Measurements from ENCODE around the gene EIF4G3. TPM values are rescaled to one million over a fixed set of nuclear protein-coding genes. Genes with fewer than 3 reads are reported as not detected.
"Not testable (repeated sequence)": the region's sequence is repeated elsewhere in the genome, so short reads cannot be mapped to it uniquely, and the experiment has no call there.

The EIF4G3 gene
- total RNA-seq, 1 experiment from 2014 or later = 55.4 TPM

DNA sequence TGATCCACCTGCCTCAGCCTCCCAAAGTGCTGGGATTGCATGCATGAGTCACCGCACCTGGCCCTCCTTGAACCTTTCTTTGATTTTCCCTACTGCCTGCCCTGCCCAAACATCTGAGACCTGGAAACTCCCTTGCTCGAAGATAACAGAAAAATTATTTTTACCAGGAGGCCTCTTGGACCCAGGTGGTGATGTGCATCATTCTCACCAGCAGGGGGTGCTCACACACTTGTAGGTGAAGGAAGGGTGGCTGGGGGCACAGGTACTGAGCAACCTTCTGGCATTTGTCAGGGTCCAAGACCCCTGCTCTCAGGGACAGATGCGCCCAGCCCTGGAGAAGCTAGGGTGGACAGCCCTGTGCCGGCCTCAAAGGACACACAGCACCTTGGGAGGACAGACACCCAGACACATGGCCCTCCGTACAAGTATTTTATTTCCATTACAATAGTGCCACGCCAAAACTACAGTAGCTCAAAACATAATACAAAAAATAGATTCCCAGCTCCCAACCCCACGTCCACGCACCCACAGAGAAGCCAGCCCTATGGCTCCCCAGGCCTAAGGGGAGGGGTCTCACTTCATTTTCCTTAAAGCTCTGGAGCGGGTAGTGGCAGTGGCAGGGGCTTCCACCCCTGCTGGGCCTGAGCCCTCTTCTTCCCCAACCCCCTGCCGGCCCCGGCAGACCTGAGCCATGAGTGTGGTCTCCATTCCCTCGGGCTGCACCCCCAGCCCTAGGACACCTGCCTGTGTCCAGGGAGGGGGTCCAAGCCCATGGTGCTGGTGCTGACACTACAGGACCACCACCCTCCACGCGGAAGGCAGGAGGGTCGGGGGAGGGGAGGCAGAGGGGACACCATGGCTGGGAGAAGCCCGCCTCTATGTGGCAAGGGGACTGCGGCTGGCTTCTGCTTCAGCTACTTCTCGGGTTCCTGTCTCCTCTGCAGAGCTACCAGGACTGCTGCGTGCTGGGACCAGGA is 40.4 kb upstream of the EIF4G3 start:
- Histone ChIP-seq H3K9me3 (no peaks in the 10 kb centered on the region), H3K4me3 (ENCODE audit: low read depth, low read length) (no peak overlapping the region), H3K27me3 (replicated peaks; ENCODE audit: control insufficient read depth, insufficient read depth, low read length) (no peaks in the 10 kb centered on the region), H3K4me1 (no peaks in the 10 kb centered on the region), H3K36me3 (ENCODE audit: control insufficient read depth, insufficient read depth, low read length) (no peaks in the 10 kb centered on the region)
- Mint-ChIP-seq H3K4me1 (ENCODE audit: low read depth, unreplicated experiment) (peaks cover 6% of the 10 kb centered on the region), H3K27ac (ENCODE audit: unreplicated experiment) (no peak overlapping the region), H3K27me3 (ENCODE audit: insufficient read depth, unreplicated experiment) (no peaks in the 10 kb centered on the region), H3K9me3 (ENCODE audit: unreplicated experiment) (no peaks in the 10 kb centered on the region), H3K36me3 (ENCODE audit: insufficient read depth, unreplicated experiment) (peaks cover 5% of the 10 kb centered on the region), H3K4me3 (ENCODE audit: unreplicated experiment) (no peak overlapping the region)
- TF ChIP-seq CTCF (IDR thresholded peaks at IDR 0.05; ENCODE audit: insufficient read depth in 1 of 2, low read depth in 1 of 2, low read length in 1 of 2, severe bottlenecking in 1 of 2, unreplicated experiment in 1 of 2) = peak; percentile 68 to 71
- intact Hi-C loops (cut with micrococcal nuclease; ENCODE audit: unreplicated experiment) = loop anchor here (5.0 kb wide), 1 partner anchor 150 kb away; no protein-coding TSS in a partner anchor
- BruUV-seq (replicated peaks) = no TSS peak
- DNase-seq = peak; percentile 59 to 62
- CTCF ChIA-PET = interaction anchor here (0.6 to 1.3 kb wide), 4 partner anchors 48 to 221 kb away, joined by 3 to 7 read pairs (median 4); no protein-coding TSS in a partner anchor
- POLR2A ChIA-PET = no interaction called here

DNA sequence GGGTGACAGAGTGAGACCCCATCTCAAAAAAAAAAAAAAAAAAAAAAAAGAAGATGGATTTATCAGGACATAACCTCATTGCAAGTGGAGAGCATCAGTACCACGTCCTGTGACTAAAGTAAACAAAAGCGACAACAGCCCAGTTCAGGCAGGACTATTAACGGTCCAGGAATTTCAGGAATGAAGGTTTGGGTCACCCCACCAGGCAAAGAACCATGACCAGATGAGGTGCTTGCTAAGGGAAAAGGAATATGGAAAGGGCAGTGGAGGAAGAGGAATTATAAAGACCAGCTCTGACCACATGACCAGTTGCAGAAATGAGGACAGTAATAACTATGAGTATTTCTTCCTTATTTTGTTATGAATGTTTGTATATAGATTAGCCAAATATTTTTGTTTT is 35.4 kb upstream of the EIF4G3 start:
- ChIA-PET POLR2A (no interaction called here), CTCF (no interaction called here)
- Mint-ChIP-seq H3K4me1 (ENCODE audit: low read depth, unreplicated experiment) (peaks cover 6% of the 10 kb centered on the region), H3K4me3 (ENCODE audit: unreplicated experiment) (no peak overlapping the region), H3K36me3 (ENCODE audit: insufficient read depth, unreplicated experiment) (no peaks in the 10 kb centered on the region), H3K9me3 (ENCODE audit: unreplicated experiment) (no peaks in the 10 kb centered on the region), H3K27ac (ENCODE audit: unreplicated experiment) (no peak overlapping the region), H3K27me3 (ENCODE audit: insufficient read depth, unreplicated experiment) (no peaks in the 10 kb centered on the region)
- intact Hi-C loops (cut with micrococcal nuclease; ENCODE audit: unreplicated experiment) = no loop called here
- no peaks in the 10 kb centered on the region for H3K4me1 ChIP-seq
- H3K9me3 ChIP-seq = no peaks in the 10 kb centered on the region
- no peaks in the 10 kb centered on the region for H3K27me3 ChIP-seq (replicated peaks; ENCODE audit: control insufficient read depth, insufficient read depth, low read length)
- no peak for DNase-seq
- BruUV-seq (replicated peaks) = no TSS peak
- no peaks in the 10 kb centered on the region for H3K36me3 ChIP-seq (ENCODE audit: control insufficient read depth, insufficient read depth, low read length)
- no peak for TF ChIP-seq CTCF (IDR thresholded peaks at IDR 0.05; ENCODE audit: insufficient read depth in 1 of 2, low read depth in 1 of 2, low read length in 1 of 2, severe bottlenecking in 1 of 2, unreplicated experiment in 1 of 2)
- H3K4me3 ChIP-seq (ENCODE audit: low read depth, low read length) = no peak overlapping the region

- H3K36me3 ChIP-seq (ENCODE audit: control insufficient read depth, insufficient read depth, low read length); DNase-seq; H3K4me3 ChIP-seq (ENCODE audit: low read depth, low read length); H3K4me3 Mint-ChIP-seq (ENCODE audit: unreplicated experiment); H3K27me3 ChIP-seq (replicated peaks; ENCODE audit: control insufficient read depth, insufficient read depth, low read length); H3K27me3 Mint-ChIP-seq (ENCODE audit: insufficient read depth, unreplicated experiment); H3K9me3 Mint-ChIP-seq (ENCODE audit: unreplicated experiment); CTCF ChIA-PET; BruUV-seq (replicated peaks); intact Hi-C loops (cut with micrococcal nuclease; ENCODE audit: unreplicated experiment); H3K27ac Mint-ChIP-seq (ENCODE audit: unreplicated experiment); H3K36me3 Mint-ChIP-seq (ENCODE audit: insufficient read depth, unreplicated experiment); H3K4me1 ChIP-seq; H3K4me1 Mint-ChIP-seq (ENCODE audit: low read depth, unreplicated experiment); POLR2A ChIA-PET; H3K9me3 ChIP-seq: not testable (repeated sequence)
Observed at GRCh38 chr1:21208137-21208700, 31.5 kb upstream of the EIF4G3 start.
